GM12873 (cell line): ENCODE results near the gene LIFR.

Experiments used
- CTCF ChIP-seq: IDR thresholded peaks from 2 replicates; pipeline ENCODE4 v1.5.1; 2012; ENCODE audit warnings: low read depth, mild to moderate bottlenecking, moderate library complexity, low read length, control low read depth; ENCODE audit not compliant: insufficient read depth; ENCODE audit errors: missing control alignments

The LIFR gene

GRCh38 chr5:38467353-38468040 is 88.9 kb downstream of the LIFR start:
- TF ChIP-seq CTCF: no peak

- TF ChIP-seq CTCF: no peak
These were observed 89.8 kb downstream of the LIFR start for GRCh38 chr5:38466424-38467189.

- TF ChIP-seq CTCF: no peak
These were observed 90.6 kb downstream of the LIFR start for GRCh38 chr5:38465702-38466423.

- no peak for TF ChIP-seq CTCF
These were observed 91.4 kb downstream of the LIFR start for GRCh38 chr5:38465061-38465460.

GRCh38 chr5:38463634-38464521 is 92.6 kb downstream of the LIFR start:
- TF ChIP-seq CTCF: no peak

GRCh38 chr5:38462976-38463633 is 93.3 kb downstream of the LIFR start:
- TF ChIP-seq CTCF: no peak
